Sigmoid colon (tissue), 7 donors: ENCODE measurements around the gene KCNG2. TPM values are rescaled to one million over a fixed set of nuclear protein-coding genes. Genes with fewer than 3 reads are reported as not detected.

ENCODE experiments used
- DNase-seq: peaks from one replicate; pipeline ENCODE4 v3.0.0-alpha.2; 2019
- H3K27ac ChIP-seq, 4 donors: fragments of 200-600 bp; sonication (generic); one replicate each; pipeline ENCODE4 v1.5.1; 2016 to 2019; ENCODE audit warnings: mild to moderate bottlenecking in 1 of 4
- H3K27me3 ChIP-seq, 3 donors: fragments of 200-600 bp; sonication (generic); one replicate each; pipeline ENCODE4 v1.5.1; 2019; ENCODE audit warnings: mild to moderate bottlenecking in 1 of 3
- H3K36me3 ChIP-seq, 4 donors: fragments of 200-600 bp; sonication (generic); one replicate each; pipeline ENCODE4 v1.5.1; 2016 to 2019
- H3K4me1 ChIP-seq, 4 donors: fragments of 200-600 bp; sonication (generic); one replicate each; pipeline ENCODE4 v1.5.1; 2017 to 2019
- H3K4me3 ChIP-seq, 4 donors: fragments of 200-600 bp; sonication (generic); one replicate each; pipeline ENCODE4 v1.5.1; 2017 to 2019; ENCODE audit warnings: mild to moderate bottlenecking in 2 of 4, moderate library complexity in 1 of 4
- H3K9me3 ChIP-seq, 4 donors: fragments of 200-600 bp in 3 of 4; sonication (generic) in 3 of 4; one replicate each; pipeline versions ENCODE4 v1.5.1 to v1.6.1; 2013 to 2019
- EP300 ChIP-seq, 4 donors: sonication (generic); formaldehyde crosslinking; IDR thresholded peaks; one replicate each; pipeline ENCODE4 v1.6.1; 2017; ENCODE audit warnings: antibody characterized with exemption in 4 of 4
- POLR2A ChIP-seq, 2 donors: fragments of 450-650 bp; IDR thresholded peaks; one replicate each; pipeline ENCODE4 v1.6.1; 2016; ENCODE audit warnings: antibody characterized with exemption in 2 of 2, mild to moderate bottlenecking in 2 of 2, moderate library complexity in 2 of 2
- POLR2AphosphoS5 ChIP-seq, 4 donors: sonication (generic); formaldehyde crosslinking; IDR thresholded peaks; one replicate each; pipeline ENCODE4 v1.6.1; 2017; ENCODE audit warnings: antibody characterized with exemption in 4 of 4
- WGBS, 2 donors: extraction: QIAGEN DNeasy Blood & Tissue Kit; methylation state at CpG; one replicate each; pipeline ENCODE4 v1.1.7; 2013; 5-methylcytosine and 5-hydroxymethylcytosine counted together
- intact Hi-C: fragments of 100-400 bp; cut with DNase I; formaldehyde crosslinking; loops from one replicate; pipeline ENCODE4 v1.15.1; 2023
- polyA plus RNA-seq, 3 donors: library from polyadenylated mRNA; stranded (reverse); fragments of 200-250 nt; gene quantifications; one replicate each; pipeline ENCODE4 v1.2.3, GENCODE V29; 2013
- total RNA-seq, 4 donors: library from RNA; depleted of rRNA; stranded (reverse); fragments of >200 nt; gene quantifications; one replicate each; pipeline ENCODE4 v1.1.0, GENCODE V29; 2016
- TF ChIP-seq, protein P1 (sequence below), 4 experiments: fragments of 450-650 bp in 3 of 4; fragments of 200-600 bp in 1 of 4; IDR thresholded peaks; one replicate each; pipeline ENCODE4 v1.5.1; 2016 to 2019; ENCODE audit warnings: antibody characterized with exemption in 4 of 4, mild to moderate bottlenecking in 3 of 4, moderate library complexity in 2 of 4
- donor health status: healthy with polysubstance abuse.
- donor health status: Bipolar disorder and iron deficiency.
- donor health status: healthy.

The KCNG2 gene
- total and polyA plus RNA-seq, 7 donors = 0.15 to 0.41 TPM; not detected in 5

DNA sequence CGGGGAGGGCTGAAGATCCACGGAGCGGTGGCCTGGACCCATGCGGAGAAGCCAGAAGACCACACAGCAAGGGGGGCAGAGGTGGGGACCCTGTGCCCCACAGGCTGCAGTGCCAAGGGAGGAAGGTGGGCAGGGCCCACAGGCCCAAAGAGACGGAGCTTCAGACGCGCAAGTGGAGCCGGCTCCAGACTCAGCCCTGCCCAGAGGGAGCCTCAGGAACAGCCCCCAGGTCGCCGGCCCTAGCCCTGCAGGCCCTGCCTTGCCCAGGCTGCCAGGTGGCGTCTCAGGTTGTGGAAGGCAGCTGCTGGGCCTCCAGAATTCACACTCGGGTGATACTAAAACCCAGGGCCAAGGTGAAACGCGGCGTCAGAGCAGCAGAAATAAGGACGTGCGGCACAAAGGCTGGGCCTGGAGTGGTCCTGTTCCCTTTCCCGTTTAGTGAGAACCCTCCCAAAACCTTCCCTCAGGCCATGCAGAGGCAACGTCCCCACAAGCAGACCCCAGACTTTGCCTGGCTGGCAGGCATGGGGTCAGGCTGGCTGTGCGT is 116.9 kb downstream of the KCNG2 start:
- Histone ChIP-seq H3K9me3 (no peaks in the 10 kb centered on the region), H3K4me3 (no peak overlapping the region), H3K4me1 (no peaks in the 10 kb centered on the region), H3K36me3 (peaks cover 9 to 58% (median 16%) of the 10 kb centered on the region in 4 donors), H3K27me3 (no peaks in the 10 kb centered on the region), H3K27ac (no peak overlapping the region)
- no peak for DNase-seq
- intact Hi-C loops = no loop called here
- TF ChIP-seq POLR2A (IDR thresholded peaks at IDR 0.05) = no peak
- WGBS, 2 donors = 93% methylated on average over 20 of the region's 20 CpGs

DNA sequence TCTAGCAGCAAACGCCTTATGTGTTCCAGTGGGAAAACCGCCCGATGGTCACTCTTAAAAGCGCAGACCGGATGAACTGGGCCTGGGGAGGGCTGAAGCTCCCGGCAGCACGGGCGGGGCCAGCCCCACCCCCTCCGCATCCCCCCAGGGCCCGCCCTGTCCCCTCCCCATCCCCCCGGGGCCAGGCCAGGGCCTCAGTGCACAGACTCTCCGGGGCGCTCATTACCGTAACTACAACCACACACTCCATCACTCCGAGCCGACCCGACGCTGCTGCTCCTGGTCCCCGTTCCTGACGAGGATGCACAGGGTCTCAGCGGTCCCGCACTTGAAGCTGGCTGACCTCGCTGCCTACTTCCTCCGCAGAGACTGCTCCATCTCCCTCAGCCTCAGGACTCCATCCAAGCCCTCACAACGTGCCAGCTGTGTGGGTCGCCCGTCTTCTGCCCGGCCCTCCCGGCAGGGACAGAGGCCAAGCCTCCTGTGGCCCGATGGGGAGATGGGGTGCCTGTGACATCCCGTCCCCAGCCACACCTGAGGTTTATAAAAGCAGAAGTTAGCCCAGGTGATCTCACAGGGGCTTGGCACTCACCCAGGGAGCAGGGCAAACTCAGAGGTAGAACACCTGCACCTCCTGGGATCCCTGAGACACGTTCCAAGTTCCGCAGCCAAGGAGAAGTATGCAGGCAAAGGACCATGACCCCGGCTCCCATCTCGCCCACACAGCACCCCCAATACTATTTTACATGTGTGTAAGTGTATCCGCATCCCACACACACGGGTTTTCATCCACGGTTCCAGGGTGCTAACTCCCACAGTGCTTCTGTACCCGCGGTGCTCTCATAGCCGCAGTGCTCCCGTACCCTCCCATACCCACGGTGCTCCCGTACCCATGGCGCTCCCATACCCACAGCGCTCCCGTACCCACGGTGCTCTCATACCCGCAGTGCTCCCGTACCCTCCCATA is 117.7 kb downstream of the KCNG2 start:
- peaks cover 9 to 58% (median 16%) of the 10 kb centered on the region in 4 donors for H3K36me3 ChIP-seq
- WGBS, 2 donors = 94 to 95% methylated on average over 50 of the region's 50 CpGs
- no peak for DNase-seq
- no peaks in the 10 kb centered on the region for H3K9me3 ChIP-seq
- H3K27ac ChIP-seq = no peak overlapping the region
- H3K4me3 ChIP-seq = no peak overlapping the region
- intact Hi-C loops = no loop called here
- no peak for TF ChIP-seq EP300 (IDR thresholded peaks at IDR 0.05)
- TF ChIP-seq POLR2AphosphoS5 (IDR thresholded peaks at IDR 0.05) = no peak
- no peaks in the 10 kb centered on the region for H3K4me1 ChIP-seq
- no peaks in the 10 kb centered on the region for H3K27me3 ChIP-seq

DNA sequence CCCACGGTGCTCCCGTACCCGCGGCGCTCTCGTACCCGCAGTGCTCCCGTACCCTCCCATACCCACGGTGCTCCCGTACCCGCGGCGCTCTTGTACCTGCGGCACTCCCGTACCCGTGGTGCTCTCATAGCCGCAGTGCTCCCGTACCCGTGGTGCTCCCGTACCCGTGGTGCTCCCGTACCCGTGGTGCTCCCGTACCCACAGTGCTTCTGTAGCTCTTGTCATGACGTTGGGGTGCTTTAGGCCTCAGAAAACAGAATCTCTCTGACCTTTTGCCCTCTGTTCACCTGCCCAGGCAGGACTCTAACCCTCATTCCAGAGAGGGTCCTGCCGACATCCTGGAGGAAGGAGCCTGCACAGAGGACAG is 118.4 kb downstream of the KCNG2 start:
- Histone ChIP-seq H3K36me3 (peaks cover 9 to 58% (median 16%) of the 10 kb centered on the region in 4 donors), H3K4me3 (no peak overlapping the region), H3K27ac (no peak overlapping the region), H3K4me1 (no peaks in the 10 kb centered on the region), H3K27me3 (no peaks in the 10 kb centered on the region), H3K9me3 (no peaks in the 10 kb centered on the region)
- WGBS, 2 donors = 87 to 92% methylated on average over 26 of the region's 26 CpGs
- intact Hi-C loops = no loop called here
- TF ChIP-seq, protein P1, sequence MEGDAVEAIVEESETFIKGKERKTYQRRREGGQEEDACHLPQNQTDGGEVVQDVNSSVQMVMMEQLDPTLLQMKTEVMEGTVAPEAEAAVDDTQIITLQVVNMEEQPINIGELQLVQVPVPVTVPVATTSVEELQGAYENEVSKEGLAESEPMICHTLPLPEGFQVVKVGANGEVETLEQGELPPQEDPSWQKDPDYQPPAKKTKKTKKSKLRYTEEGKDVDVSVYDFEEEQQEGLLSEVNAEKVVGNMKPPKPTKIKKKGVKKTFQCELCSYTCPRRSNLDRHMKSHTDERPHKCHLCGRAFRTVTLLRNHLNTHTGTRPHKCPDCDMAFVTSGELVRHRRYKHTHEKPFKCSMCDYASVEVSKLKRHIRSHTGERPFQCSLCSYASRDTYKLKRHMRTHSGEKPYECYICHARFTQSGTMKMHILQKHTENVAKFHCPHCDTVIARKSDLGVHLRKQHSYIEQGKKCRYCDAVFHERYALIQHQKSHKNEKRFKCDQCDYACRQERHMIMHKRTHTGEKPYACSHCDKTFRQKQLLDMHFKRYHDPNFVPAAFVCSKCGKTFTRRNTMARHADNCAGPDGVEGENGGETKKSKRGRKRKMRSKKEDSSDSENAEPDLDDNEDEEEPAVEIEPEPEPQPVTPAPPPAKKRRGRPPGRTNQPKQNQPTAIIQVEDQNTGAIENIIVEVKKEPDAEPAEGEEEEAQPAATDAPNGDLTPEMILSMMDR (IDR thresholded peaks at IDR 0.05) = no peak
- no peak for TF ChIP-seq POLR2AphosphoS5 (IDR thresholded peaks at IDR 0.05)
- no peak for TF ChIP-seq POLR2A (IDR thresholded peaks at IDR 0.05)
- no peak for TF ChIP-seq EP300 (IDR thresholded peaks at IDR 0.05)
- DNase-seq = no peak

DNA sequence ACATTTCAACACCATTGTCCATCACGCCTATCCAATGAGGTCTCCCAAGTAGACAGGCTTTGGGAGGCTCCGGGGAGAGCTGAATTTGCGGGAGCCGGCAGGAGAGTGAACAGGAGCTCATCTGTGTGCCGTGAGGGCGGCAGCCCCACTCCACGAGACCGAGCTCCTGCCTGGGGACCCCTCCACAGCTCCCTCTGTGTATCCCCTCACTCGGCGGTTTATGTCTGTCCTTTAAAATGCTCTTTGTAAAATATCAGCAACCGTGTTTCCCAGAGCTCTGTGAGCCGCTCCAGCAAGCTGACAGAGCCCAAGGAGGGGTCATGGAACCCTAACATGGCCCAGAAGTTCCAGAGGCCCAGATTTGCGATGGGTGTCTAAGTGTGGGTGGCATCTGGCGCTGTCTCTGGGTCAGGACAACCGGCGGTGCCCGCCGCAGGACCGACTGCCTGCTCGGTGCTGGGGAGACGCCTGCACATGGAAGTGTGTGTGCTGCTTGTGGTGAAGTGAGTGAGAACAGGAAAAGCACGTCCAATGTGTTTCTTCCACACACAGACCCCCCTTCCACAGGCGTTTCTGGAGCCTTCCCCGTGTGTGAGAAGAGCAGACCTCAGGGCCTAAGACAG is 118.9 kb downstream of the KCNG2 start:
- TF ChIP-seq POLR2A (IDR thresholded peaks at IDR 0.05) (no peak), EP300 (IDR thresholded peaks at IDR 0.05) (no peak), POLR2AphosphoS5 (IDR thresholded peaks at IDR 0.05) (no peak)
- TF ChIP-seq, protein P1 (IDR thresholded peaks at IDR 0.05) = no peak
- no peak overlapping the region for H3K4me3 ChIP-seq
- H3K27me3 ChIP-seq = no peaks in the 10 kb centered on the region
- no peak overlapping the region for H3K27ac ChIP-seq
- peaks cover 9 to 58% (median 16%) of the 10 kb centered on the region in 4 donors for H3K36me3 ChIP-seq
- no peaks in the 10 kb centered on the region for H3K9me3 ChIP-seq
- peak; percentile 39 for DNase-seq
- 96 to 98% methylated on average over 24 of the region's 24 CpGs for WGBS, 2 donors
- H3K4me1 ChIP-seq = no peaks in the 10 kb centered on the region
- intact Hi-C loops = no loop called here

DNA sequence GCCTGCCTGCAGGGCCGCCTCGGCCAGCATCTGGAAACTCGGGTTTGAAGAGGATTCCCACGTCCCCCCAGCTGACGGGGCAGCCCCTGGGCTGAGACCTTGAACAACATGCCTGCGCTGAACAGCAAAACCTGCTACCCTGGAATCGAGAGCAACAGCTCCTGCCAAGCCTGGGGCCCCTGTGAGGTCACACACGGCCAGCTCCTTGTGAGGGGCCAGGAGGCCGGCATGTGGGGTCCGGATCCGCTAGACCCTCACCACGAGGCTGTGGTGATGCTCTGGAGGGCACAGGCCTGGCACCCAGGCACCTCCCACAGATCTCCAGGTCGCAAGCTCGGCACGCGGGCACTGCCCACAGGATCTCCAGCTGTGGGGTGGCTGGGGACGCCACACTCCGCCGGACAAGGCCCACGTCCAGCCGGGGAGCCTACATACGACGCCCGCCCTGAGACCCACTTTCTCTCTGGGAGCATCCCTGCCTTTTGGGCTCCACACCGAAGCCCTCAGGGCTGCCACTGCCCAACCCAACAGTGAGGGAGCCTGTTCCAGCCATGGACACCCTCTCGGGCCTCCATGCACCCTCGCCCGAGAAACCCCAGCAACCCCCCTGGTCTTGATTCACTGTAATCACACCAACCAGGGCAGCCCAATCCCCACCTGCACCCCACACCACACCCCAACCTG is 119.6 kb downstream of the KCNG2 start:
- peak; percentile 56 for DNase-seq
- Histone ChIP-seq H3K27ac (no peak overlapping the region), H3K4me1 (no peaks in the 10 kb centered on the region), H3K36me3 (peaks cover 9 to 58% (median 16%) of the 10 kb centered on the region in 4 donors), H3K4me3 (no peak overlapping the region), H3K9me3 (no peaks in the 10 kb centered on the region), H3K27me3 (no peaks in the 10 kb centered on the region)
- intact Hi-C loops = no loop called here
- TF ChIP-seq EP300 (IDR thresholded peaks at IDR 0.05) = no peak
- WGBS, 2 donors = 96 to 97% methylated on average over 28 of the region's 28 CpGs
